Keratinocyte (primary cell): ENCODE measurements around the gene STK16. TPM values are rescaled to one million over a fixed set of nuclear protein-coding genes. Genes with fewer than 3 reads are reported as not detected.

ENCODE experiments used
- DNase-seq: peaks from one replicate; pipeline ENCODE4 v3.0.0-alpha.2; 2011; ENCODE audit warnings: low read depth, missing footprints, low spot score
- FAIRE-seq: peaks from 2 replicates; lab custom pipeline; 2011; peaks lifted over from hg19 to GRCh38; lab: Jason Lieb, UNC
- H2AFZ ChIP-seq: 2 replicates; pipeline ENCODE4 v1.6.0; 2012; ENCODE audit warnings: low read length, control low read depth, inconsistent platforms; ENCODE audit not compliant: control insufficient read depth
- H3K27ac ChIP-seq: 2 replicates; pipeline ENCODE4 v1.5.1; 2011; ENCODE audit warnings: low read length; ENCODE audit not compliant: control insufficient read depth, insufficient read depth
- H3K27me3 ChIP-seq: 3 replicates; pipeline ENCODE4 v1.6.0; 2011; ENCODE audit warnings: low read length; ENCODE audit not compliant: control insufficient read depth, insufficient read depth; ENCODE audit errors: extremely low read depth
- H3K36me3 ChIP-seq, 2 experiments: 2 replicates in 1 of 2; 3 replicates in 1 of 2; pipeline ENCODE4 v1.5.1; 2011; ENCODE audit warnings: low read length in 2 of 2, mild to moderate bottlenecking in 1 of 2; ENCODE audit not compliant: control insufficient read depth in 2 of 2, insufficient read depth in 2 of 2; ENCODE audit errors: extremely low read depth in 1 of 2
- H3K4me1 ChIP-seq: 3 replicates; pipeline ENCODE4 v1.5.1; 2011; ENCODE audit warnings: low read length; ENCODE audit not compliant: control insufficient read depth, insufficient read depth; ENCODE audit errors: extremely low read depth
- H3K4me2 ChIP-seq: 3 replicates; pipeline ENCODE4 v1.6.0; 2011; ENCODE audit warnings: low read depth, low read length; ENCODE audit not compliant: control insufficient read depth, insufficient read depth; ENCODE audit errors: extremely low read depth
- H3K4me3 ChIP-seq, 3 experiments: fragments of 200-600 bp in 1 of 3; sonication (generic) in 1 of 3; 2 replicates in 2 of 3; 3 replicates in 1 of 3; pipeline ENCODE4 v1.5.1; 2011 to 2016; ENCODE audit warnings: low read length in 3 of 3, mild to moderate bottlenecking in 3 of 3, control low read depth in 2 of 3, inconsistent platforms in 1 of 3, low read depth in 1 of 3, mixed read lengths in 1 of 3, mixed run types in 1 of 3, moderate library complexity in 1 of 3; ENCODE audit not compliant: control insufficient read depth in 2 of 3, insufficient read depth in 2 of 3; ENCODE audit errors: extremely low read depth in 1 of 3
- H3K79me2 ChIP-seq: 2 replicates; pipeline ENCODE4 v1.6.0; 2012; ENCODE audit warnings: low read length; ENCODE audit not compliant: control insufficient read depth, insufficient read depth
- H3K9ac ChIP-seq: 3 replicates; pipeline ENCODE4 v1.6.0; 2011; ENCODE audit warnings: low read length; ENCODE audit not compliant: control insufficient read depth, insufficient read depth; ENCODE audit errors: extremely low read depth
- H3K9me1 ChIP-seq: 3 replicates; pipeline ENCODE4 v1.6.0; 2011; ENCODE audit warnings: low read length; ENCODE audit not compliant: control insufficient read depth, insufficient read depth; ENCODE audit errors: extremely low read depth
- H3K9me3 ChIP-seq: 2 replicates; pipeline ENCODE4 v1.5.1; 2012; ENCODE audit warnings: low read depth, low read length; ENCODE audit not compliant: control insufficient read depth
- H4K20me1 ChIP-seq: 3 replicates; pipeline ENCODE4 v1.6.0; 2011; ENCODE audit warnings: low read length; ENCODE audit not compliant: control insufficient read depth, insufficient read depth; ENCODE audit errors: extremely low read depth
- CTCF ChIP-seq, 3 experiments: IDR thresholded peaks in 1 of 3; conservative IDR thresholded peaks in 1 of 3; optimal IDR thresholded peaks in 1 of 3; 2 replicates in 2 of 3; 3 replicates in 1 of 3; pipeline versions ENCODE3 to v1.5.1; 2011; ENCODE audit warnings: low read length in 3 of 3, mild to moderate bottlenecking in 3 of 3, moderate library complexity in 2 of 3, control low read depth in 1 of 3, inconsistent platforms in 1 of 3; ENCODE audit not compliant: insufficient read depth in 2 of 3; ENCODE audit errors: extremely low read depth in 1 of 3
- EZH2 ChIP-seq: IDR thresholded peaks from one replicate; pipeline ENCODE4 v1.6.1; 2012; ENCODE audit warnings: inconsistent platforms, mild to moderate bottlenecking, low read length, moderate library complexity
- dilution Hi-C: fragments of 300-500 bp; cut with MboI; formaldehyde crosslinking; loops from one replicate; pipeline ENCODE4 v1.7.0; 2020; ENCODE audit warnings: low sequenced_read_pairs; ENCODE audit not compliant: extremely low pct_ligation_motif_present
- polyA plus RNA-seq, 5 experiments: library from polyadenylated mRNA; depleted of rRNA in 3 of 5; stranded (reverse) in 3 of 5; stranded (forward) in 1 of 5; unstranded in 1 of 5; fragments of >200 nt; gene quantifications; 1 replicate in 1 of 5; 2 replicates in 3 of 5; 3 replicates in 1 of 5; pipeline versions ENCODE4 v1.2.1 to v1.2.3, GENCODE V29; 2011 to 2012; ENCODE audit warnings: missing spikeins in 2 of 5, low read depth in 1 of 5, low replicate concordance in 1 of 5

The STK16 gene
- polyA plus RNA-seq, 1 donor (not counting 4 experiments of a cell fraction or from before 2014, with no cell fraction given), result 35.8 TPM

- Histone ChIP-seq H3K4me3 (no peak overlapping the region), H3K79me2 (peaks cover 7% of the 10 kb centered on the region), H3K36me3 (peaks cover 23 to 27% of the 10 kb centered on the region in 2 experiments), H3K4me1 (peaks cover 50% of the 10 kb centered on the region), H3K9ac (no peak overlapping the region), H2AFZ (no peak overlapping the region), H3K9me3 (no peaks in the 10 kb centered on the region), H3K27ac (no peak overlapping the region), H4K20me1 (no peaks in the 10 kb centered on the region), H3K27me3 (no peaks in the 10 kb centered on the region), H3K9me1 (no peaks in the 10 kb centered on the region), H3K4me2 (no peak overlapping the region)
- dilution Hi-C loops, result no loop called here
- DNase-seq (no peak), FAIRE-seq (no peak)
- TF ChIP-seq EZH2, result no peak
- no peak for TF ChIP-seq CTCF (optimal IDR thresholded peaks at IDR 0.05 in 1 of 3, IDR thresholded peaks at IDR 0.05 in 1 of 3, conservative IDR thresholded peaks at IDR 0.05 in 1 of 3; ENCODE audit: extremely low read depth in 1 of 3, insufficient read depth in 2 of 3, low read length in 3 of 3)
Observed at GRCh38 chr2:219281588-219281987, 36.3 kb downstream of the STK16 start.

- Histone ChIP-seq H3K4me3 (no peak overlapping the region), H3K27me3 (no peaks in the 10 kb centered on the region), H3K79me2 (peaks cover 7% of the 10 kb centered on the region), H3K9me3 (no peaks in the 10 kb centered on the region), H4K20me1 (no peaks in the 10 kb centered on the region), H3K9me1 (no peaks in the 10 kb centered on the region), H3K9ac (no peak overlapping the region), H3K27ac (no peak overlapping the region), H3K4me1 (peaks cover 50% of the 10 kb centered on the region), H3K36me3 (peaks cover 23 to 27% of the 10 kb centered on the region in 2 experiments), H3K4me2 (no peak overlapping the region), H2AFZ (no peak overlapping the region)
- TF ChIP-seq CTCF (optimal IDR thresholded peaks at IDR 0.05 in 1 of 3, IDR thresholded peaks at IDR 0.05 in 1 of 3, conservative IDR thresholded peaks at IDR 0.05 in 1 of 3; ENCODE audit: extremely low read depth in 1 of 3, insufficient read depth in 2 of 3, low read length in 3 of 3), result no peak
- TF ChIP-seq EZH2, result no peak
- dilution Hi-C loops, result no loop called here
- DNase-seq (no peak), FAIRE-seq (no peak)
Observed at GRCh38 chr2:219282375-219282774, 37.1 kb downstream of the STK16 start.
